ENCODE results near the gene CLCN7. TPM values are rescaled to one million over a fixed set of nuclear protein-coding genes. Genes with fewer than 3 reads are reported as not detected.

CLCN7 gene
- polyA plus RNA-seq, 3 donors = 37.4 to 249 (median 56.5) TPM

DNA sequence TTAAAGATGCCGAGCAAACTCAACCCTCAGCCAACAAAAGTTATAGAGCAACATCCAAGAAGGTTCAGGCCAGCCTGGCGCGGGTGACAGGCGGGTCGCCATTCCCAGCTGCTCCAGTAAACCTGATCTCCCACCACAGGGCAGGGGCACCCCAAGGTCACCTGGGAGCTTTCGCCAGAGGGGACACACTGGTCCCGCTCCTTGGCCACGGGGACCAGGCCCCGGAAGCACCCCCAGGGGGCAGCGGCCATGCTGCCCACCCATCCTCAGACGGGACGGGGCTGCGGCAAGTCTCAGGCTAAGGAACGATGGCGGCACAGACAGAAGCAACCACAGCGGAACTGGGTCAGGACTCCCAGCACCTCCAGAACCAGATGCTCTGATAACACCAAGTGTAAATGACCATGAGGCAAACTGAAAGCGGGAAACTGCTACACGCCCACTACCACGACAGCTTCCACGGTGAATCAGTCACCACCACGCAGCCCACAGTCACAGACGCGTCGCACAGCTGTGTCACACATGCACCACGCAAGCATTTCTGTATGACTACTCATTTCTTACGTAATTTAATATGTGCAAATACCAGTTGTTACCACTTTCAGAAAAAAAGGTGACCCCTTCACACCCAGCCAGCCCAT lies 16.4 kb downstream of the CLCN7 start:
- Mint-ChIP-seq H3K36me3 (peaks cover 64 to 88% of the 10 kb centered on the region in 2 donors), H3K4me3 (no peak overlapping the region), H3K27ac (peak overlapping the region in 4 of 7 donors; percentile 50 to 86 (median 66)), H3K4me1 (no peaks in the 10 kb centered on the region), H3K9me3 (no peaks in the 10 kb centered on the region), H3K27me3 (ENCODE audit: low read depth in 3 of 3) (peaks cover 0 to 2% (median 0%) of the 10 kb centered on the region in 3 donors)
- no peaks in the 10 kb centered on the region for H3K9me3 ChIP-seq (replicated peaks in 1 of 2; ENCODE audit: control insufficient read depth in 1 of 2, insufficient read depth in 1 of 2, low read length in 2 of 2)
- no peak overlapping the region for H3K4me2 ChIP-seq (replicated peaks; ENCODE audit: extremely low read depth, low read length, poor library complexity, severe bottlenecking)
- 94% methylated on average over 14 of the region's 26 CpGs for WGBS (ENCODE audit: insufficient coverage)
- peaks cover 72% of the 10 kb centered on the region for H4K20me1 ChIP-seq (ENCODE audit: insufficient read depth, low read length)
- peak in 2 of 3 donors; percentile 17 to 38 for DNase-seq
- H3K9ac ChIP-seq (ENCODE audit: insufficient read depth, low read length, poor library complexity, severe bottlenecking) = no peak overlapping the region
- H2AFZ ChIP-seq (ENCODE audit: insufficient read depth, low read depth, low read length, poor library complexity, severe bottlenecking) = no peak overlapping the region
- TF ChIP-seq, protein P1, sequence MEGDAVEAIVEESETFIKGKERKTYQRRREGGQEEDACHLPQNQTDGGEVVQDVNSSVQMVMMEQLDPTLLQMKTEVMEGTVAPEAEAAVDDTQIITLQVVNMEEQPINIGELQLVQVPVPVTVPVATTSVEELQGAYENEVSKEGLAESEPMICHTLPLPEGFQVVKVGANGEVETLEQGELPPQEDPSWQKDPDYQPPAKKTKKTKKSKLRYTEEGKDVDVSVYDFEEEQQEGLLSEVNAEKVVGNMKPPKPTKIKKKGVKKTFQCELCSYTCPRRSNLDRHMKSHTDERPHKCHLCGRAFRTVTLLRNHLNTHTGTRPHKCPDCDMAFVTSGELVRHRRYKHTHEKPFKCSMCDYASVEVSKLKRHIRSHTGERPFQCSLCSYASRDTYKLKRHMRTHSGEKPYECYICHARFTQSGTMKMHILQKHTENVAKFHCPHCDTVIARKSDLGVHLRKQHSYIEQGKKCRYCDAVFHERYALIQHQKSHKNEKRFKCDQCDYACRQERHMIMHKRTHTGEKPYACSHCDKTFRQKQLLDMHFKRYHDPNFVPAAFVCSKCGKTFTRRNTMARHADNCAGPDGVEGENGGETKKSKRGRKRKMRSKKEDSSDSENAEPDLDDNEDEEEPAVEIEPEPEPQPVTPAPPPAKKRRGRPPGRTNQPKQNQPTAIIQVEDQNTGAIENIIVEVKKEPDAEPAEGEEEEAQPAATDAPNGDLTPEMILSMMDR (IDR thresholded peaks at IDR 0.05) = no peak
- H3K4me3 ChIP-seq (replicated peaks in 1 of 3; ENCODE audit: low read depth in 2 of 3, low read length in 3 of 3) = no peak overlapping the region
- H3K36me3 ChIP-seq (replicated peaks in 1 of 2; ENCODE audit: control insufficient read depth in 1 of 2, insufficient read depth in 2 of 2, low read length in 2 of 2) = peaks cover 81 to 96% of the 10 kb centered on the region in 2 donors
- H3K79me2 ChIP-seq (ENCODE audit: insufficient read depth, low read length) = peaks cover 31% of the 10 kb centered on the region
- no peaks in the 10 kb centered on the region for H3K27me3 ChIP-seq (ENCODE audit: control insufficient read depth in 2 of 2, insufficient read depth in 2 of 2, low read length in 2 of 2)
- no peaks in the 10 kb centered on the region for H3K4me1 ChIP-seq (ENCODE audit: control insufficient read depth in 1 of 2, insufficient read depth in 2 of 2, low read length in 2 of 2)
- no peak overlapping the region for H3K27ac ChIP-seq (ENCODE audit: low read depth in 1 of 2, low read length in 2 of 2)
- intact Hi-C loops (cut with micrococcal nuclease) = loop anchor here in 1 of 2 donors (10.0 kb wide), 1 partner anchor 46 kb away; no protein-coding TSS in a partner anchor

- intact Hi-C loops (cut with micrococcal nuclease) = loop anchor here in 1 of 2 donors (10.0 kb wide), 1 partner anchor 47 kb away; no protein-coding TSS in a partner anchor
- no peaks in the 10 kb centered on the region for H3K4me1 ChIP-seq (ENCODE audit: control insufficient read depth in 1 of 2, insufficient read depth in 2 of 2, low read length in 2 of 2)
- no peaks in the 10 kb centered on the region for H3K9me3 ChIP-seq (replicated peaks in 1 of 2; ENCODE audit: control insufficient read depth in 1 of 2, insufficient read depth in 1 of 2, low read length in 2 of 2)
- DNase-seq = no peak
- peaks cover 24% of the 10 kb centered on the region for H3K79me2 ChIP-seq (ENCODE audit: insufficient read depth, low read length)
- Mint-ChIP-seq H3K36me3 (peaks cover 66 to 90% of the 10 kb centered on the region in 2 donors), H3K27me3 (ENCODE audit: low read depth in 3 of 3) (no peaks in the 10 kb centered on the region), H3K4me1 (no peaks in the 10 kb centered on the region), H3K9me3 (no peaks in the 10 kb centered on the region), H3K27ac (peak overlapping the region in 1 of 7 donors; percentile 30), H3K4me3 (no peak overlapping the region)
- H3K9ac ChIP-seq (ENCODE audit: insufficient read depth, low read length, poor library complexity, severe bottlenecking) = no peak overlapping the region
- no peak overlapping the region for H3K27ac ChIP-seq (ENCODE audit: low read depth in 1 of 2, low read length in 2 of 2)
- 83% methylated on average over 34 of the region's 42 CpGs for WGBS (ENCODE audit: insufficient coverage)
- no peak overlapping the region for H3K4me3 ChIP-seq (replicated peaks in 1 of 3; ENCODE audit: low read depth in 2 of 3, low read length in 3 of 3)
- H2AFZ ChIP-seq (ENCODE audit: insufficient read depth, low read depth, low read length, poor library complexity, severe bottlenecking) = no peak overlapping the region
- H3K27me3 ChIP-seq (ENCODE audit: control insufficient read depth in 2 of 2, insufficient read depth in 2 of 2, low read length in 2 of 2) = no peaks in the 10 kb centered on the region
- TF ChIP-seq, protein P1 (IDR thresholded peaks at IDR 0.05) = no peak
- no peak overlapping the region for H3K4me2 ChIP-seq (replicated peaks; ENCODE audit: extremely low read depth, low read length, poor library complexity, severe bottlenecking)
- H4K20me1 ChIP-seq (ENCODE audit: insufficient read depth, low read length) = peaks cover 64% of the 10 kb centered on the region
- H3K36me3 ChIP-seq (replicated peaks in 1 of 2; ENCODE audit: control insufficient read depth in 1 of 2, insufficient read depth in 2 of 2, low read length in 2 of 2) = peaks cover 80 to 96% of the 10 kb centered on the region in 2 donors
These were observed 17.2 kb downstream of the CLCN7 start for GRCh38 chr16:1457489-1458245.

Data from CD14-positive monocyte (primary cell).